Measurements from ENCODE around the gene RMRP.
"Not testable (repeated sequence)": the region's sequence is repeated elsewhere in the genome, so short reads cannot be mapped to it uniquely, and the experiment has no call there.

RMRP gene

GRCh38 chr9:35664531-35665470 lies 7.0 kb upstream of the RMRP start, which contains the start of gene ARHGEF39:
TSS of gene ARHGEF39 (minus strand) at chr9:35665195. CDS start at chr9:35665169, 26 bp downstream.
- peak; percentile 89 for DNase-seq

- no peak for DNase-seq
Measured at GRCh38 chr9:35662437-35662836, 4.6 kb upstream of the RMRP start.

GRCh38 chr9:35661756-35662350 lies 4.0 kb upstream of the RMRP start:
- DNase-seq: no peak

GRCh38 chr9:35660966-35661415 lies 3.2 kb upstream of the RMRP start:
- DNase-seq: no peak

- no peak for DNase-seq
Measured at GRCh38 chr9:35659340-35659739, 1.5 kb upstream of the RMRP start.

GRCh38 chr9:35658968-35659220 lies 1.1 kb upstream of the RMRP start:
- DNase-seq: no peak

GRCh38 chr9:35658137-35658967 lies 533 bp upstream of the RMRP start, which contains the start of gene CCDC107:
TSS of gene CCDC107 (plus strand) at chr9:35658292. CDS start at chr9:35658380, 88 bp downstream.
- DNase-seq: peak; percentile 64

GRCh38 chr9:35656831-35657545 lies 831 bp downstream of the RMRP start:
- DNase-seq: peak; percentile 53

GRCh38 chr9:35656348-35656747 lies 1.5 kb downstream of the RMRP start:
- no peak for DNase-seq

- DNase-seq: no peak
Measured at GRCh38 chr9:35653611-35654010, 4.2 kb downstream of the RMRP start.

GRCh38 chr9:35652829-35653209 lies 5.0 kb downstream of the RMRP start:
- DNase-seq: no peak

GRCh38 chr9:35651956-35652828 lies 5.6 kb downstream of the RMRP start:
- DNase-seq: no peak

- no peak for DNase-seq
Measured at GRCh38 chr9:35650341-35651158, 7.3 kb downstream of the RMRP start, which contains the start of gene SIT1. TSS of gene SIT1 (minus strand) at chr9:35650931. CDS start at chr9:35650853, 78 bp downstream.

- DNase-seq: no peak
Measured at GRCh38 chr9:35649431-35650340, 8.1 kb downstream of the RMRP start.

- peak; percentile 67 for DNase-seq
Measured at GRCh38 chr9:35646533-35647265, 11.1 kb downstream of the RMRP start.

GRCh38 chr9:35646153-35646532 lies 11.7 kb downstream of the RMRP start:
- no peak for DNase-seq

GRCh38 chr9:35645736-35646135 lies 12.1 kb downstream of the RMRP start:
- not testable (repeated sequence) for DNase-seq

- DNase-seq: no peak
Measured at GRCh38 chr9:35643046-35643445, 14.8 kb downstream of the RMRP start.

- not testable (repeated sequence) for DNase-seq
Measured at GRCh38 chr9:35641478-35641877, 16.3 kb downstream of the RMRP start.

All from NCI-H2029 (cell line).